Activated CD8-positive, alpha-beta T cell treated with anti-CD3 and anti-CD28 coated beads, Interleukin-2, amount 10 ng/mL, durations not matched to agents 7 days and 5 days (primary cell): Measurements from ENCODE around the gene PHF19. TPM values are rescaled to one million over a fixed set of nuclear protein-coding genes. Genes with fewer than 3 reads are reported as not detected.

Experiments used
- ATAC-seq: fragments of 150-1000 bp; cut with Tn5 transposase; one replicate; pipeline ENCODE4 v1.10.0; 2021; ENCODE audit warnings: moderate library complexity
- CTCF ChIA-PET: fragments of 350-600 bp; sonication (Branson Sonifier 250); formaldehyde crosslinking; loops from one replicate; lab custom pipeline; 2021; ENCODE audit warnings: antibody characterized with exemption; lab: Charles Lee
- POLR2A ChIA-PET: fragments of 350-600 bp; sonication (Branson Sonifier 250); formaldehyde crosslinking; loops from one replicate; lab custom pipeline; 2021; ENCODE audit warnings: antibody characterized with exemption; lab: Charles Lee
- DNase-seq: peaks from one replicate; pipeline ENCODE4 v3.0.0-alpha.2; 2020
- H3K27ac Mint-ChIP-seq: one replicate; pipeline ENCODE4 v1.8.0; 2021; ENCODE audit warnings: mild to moderate bottlenecking, mixed read lengths
- H3K27me3 Mint-ChIP-seq: one replicate; pipeline ENCODE4 v1.8.0; 2021; ENCODE audit warnings: low read depth, mixed read lengths
- H3K36me3 Mint-ChIP-seq: one replicate; pipeline ENCODE4 v1.8.0; 2021; ENCODE audit warnings: low read depth, mixed read lengths
- H3K4me1 Mint-ChIP-seq: one replicate; pipeline ENCODE4 v1.8.0; 2021; ENCODE audit warnings: low read depth, mixed read lengths
- H3K4me3 Mint-ChIP-seq: one replicate; pipeline ENCODE4 v1.8.0; 2021; ENCODE audit warnings: mild to moderate bottlenecking, mixed read lengths
- H3K9me3 Mint-ChIP-seq: one replicate; pipeline ENCODE4 v1.8.0; 2022; ENCODE audit warnings: mixed read lengths; ENCODE audit not compliant: insufficient read depth
- total RNA-seq, 2 experiments: library from RNA; stranded (reverse); gene quantifications; one replicate each; pipeline ENCODE4 v1.2.3, GENCODE V29; 2021

The PHF19 gene
- total RNA-seq, 2 experiments from 2014 or later, result 273 to 290 TPM

- Mint-ChIP-seq H3K4me1 (peaks cover 79% of the 10 kb centered on the region), H3K36me3 (peaks cover 37% of the 10 kb centered on the region), H3K9me3 (no peaks in the 10 kb centered on the region), H3K4me3 (peak overlapping the region; percentile 83), H3K27ac (peak overlapping the region; percentile 95), H3K27me3 (no peaks in the 10 kb centered on the region)
- CTCF ChIA-PET, result interaction anchor here (0.6 to 5.0 kb wide), 10 partner anchors 8 to 181 kb away, joined by 3 to 54 read pairs (median 7); no protein-coding TSS in a partner anchor
- DNase-seq (no peak), ATAC-seq (no peak)
- POLR2A ChIA-PET, result interaction anchor here (1.0 to 14.1 kb wide), 3 partner anchors 12 to 48 kb away, joined by 3 to 344 read pairs (median 306); partner anchors contain the start of gene TRAF1
Observed at GRCh38 chr9:120879446-120879845, 2.5 kb upstream of the PHF19 start.

GRCh38 chr9:120878188-120879130, 1.5 kb upstream of the PHF19 start:
- no peaks in the 10 kb centered on the region for H3K9me3 Mint-ChIP-seq
- peak; percentile 7 for ATAC-seq
- peaks cover 79% of the 10 kb centered on the region for H3K4me1 Mint-ChIP-seq
- POLR2A ChIA-PET, result interaction anchor here (0.6 to 14.1 kb wide), 9 partner anchors 13 to 182 kb away, joined by 3 to 344 read pairs (median 13); partner anchors contain the start of gene TRAF1
- peak overlapping the region; percentile 83 for H3K4me3 Mint-ChIP-seq
- CTCF ChIA-PET, result interaction anchor here (0.6 to 5.0 kb wide), 13 partner anchors 9 to 182 kb away, joined by 3 to 54 read pairs (median 5); no protein-coding TSS in a partner anchor
- peak; percentile 72 for DNase-seq
- peak overlapping the region; percentile 95 for H3K27ac Mint-ChIP-seq
- H3K36me3 Mint-ChIP-seq, result peaks cover 45% of the 10 kb centered on the region
- no peaks in the 10 kb centered on the region for H3K27me3 Mint-ChIP-seq

- Mint-ChIP-seq H3K4me3 (peak overlapping the region; percentile 83), H3K27me3 (no peaks in the 10 kb centered on the region), H3K27ac (peak overlapping the region; percentile 95), H3K36me3 (peaks cover 55% of the 10 kb centered on the region), H3K9me3 (no peaks in the 10 kb centered on the region), H3K4me1 (peaks cover 80% of the 10 kb centered on the region)
- CTCF ChIA-PET, result interaction anchor here (0.9 to 5.0 kb wide), 9 partner anchors 8 to 60 kb away, joined by 3 to 23 read pairs (median 5); no protein-coding TSS in a partner anchor
- ATAC-seq (peak; percentile 48), DNase-seq (peak; percentile 85)
- POLR2A ChIA-PET, result interaction anchor here (0.6 to 14.1 kb wide), 10 partner anchors 9 to 197 kb away, joined by 3 to 344 read pairs (median 10); partner anchors contain the start of genes CNTRL and TRAF1
Observed at GRCh38 chr9:120877276-120878034, 467 bp upstream of the PHF19 start.

GRCh38 chr9:120875954-120876841, 790 bp downstream of the PHF19 start:
- CTCF ChIA-PET, result interaction anchor here (0.6 to 2.0 kb wide), 11 partner anchors 14 to 63 kb away, joined by 3 to 7 read pairs (median 3); partner anchors contain the start of gene TRAF1
- no peaks in the 10 kb centered on the region for H3K9me3 Mint-ChIP-seq
- H3K27me3 Mint-ChIP-seq, result no peaks in the 10 kb centered on the region
- peak; percentile 96 for DNase-seq
- H3K4me3 Mint-ChIP-seq, result peak overlapping the region; percentile 88
- peaks cover 66% of the 10 kb centered on the region for H3K36me3 Mint-ChIP-seq
- peak overlapping the region; percentile 95 for H3K27ac Mint-ChIP-seq
- POLR2A ChIA-PET, result interaction anchor here (0.7 to 14.1 kb wide), 12 partner anchors 15 to 198 kb away, joined by 3 to 344 read pairs (median 4); partner anchors contain the start of genes CNTRL and TRAF1
- peaks cover 77% of the 10 kb centered on the region for H3K4me1 Mint-ChIP-seq
- peak; percentile 57 for ATAC-seq

GRCh38 chr9:120875643-120875953, 1.4 kb downstream of the PHF19 start:
- Mint-ChIP-seq H3K27me3 (no peaks in the 10 kb centered on the region), H3K4me1 (peaks cover 76% of the 10 kb centered on the region), H3K9me3 (no peaks in the 10 kb centered on the region), H3K27ac (peak overlapping the region; percentile 90), H3K4me3 (peak overlapping the region; percentile 88), H3K36me3 (peaks cover 70% of the 10 kb centered on the region)
- POLR2A ChIA-PET, result interaction anchor here (0.7 to 14.1 kb wide), 9 partner anchors 16 to 60 kb away, joined by 3 to 344 read pairs (median 13); partner anchors contain the start of gene TRAF1
- ATAC-seq (no peak), DNase-seq (no peak)
- CTCF ChIA-PET, result interaction anchor here (1.0 to 2.0 kb wide), 7 partner anchors 15 to 61 kb away, joined by 3 to 7 read pairs (median 4); partner anchors contain the start of gene TRAF1

GRCh38 chr9:120875195-120875565, 1.8 kb downstream of the PHF19 start:
- H3K27me3 Mint-ChIP-seq, result no peaks in the 10 kb centered on the region
- peak overlapping the region; percentile 88 for H3K4me3 Mint-ChIP-seq
- ChIA-PET POLR2A (interaction anchor here (0.7 to 14.1 kb wide), 8 partner anchors 15 to 60 kb away, joined by 3 to 344 read pairs (median 18); partner anchors contain the start of gene TRAF1), CTCF (interaction anchor here (1.1 to 2.0 kb wide), 5 partner anchors 15 to 60 kb away, joined by 3 to 6 read pairs (median 4); partner anchors contain the start of gene TRAF1)
- H3K4me1 Mint-ChIP-seq, result peaks cover 75% of the 10 kb centered on the region
- DNase-seq (no peak), ATAC-seq (no peak)
- peak overlapping the region; percentile 90 for H3K27ac Mint-ChIP-seq
- H3K9me3 Mint-ChIP-seq, result no peaks in the 10 kb centered on the region
- peaks cover 72% of the 10 kb centered on the region for H3K36me3 Mint-ChIP-seq

- H3K9me3 Mint-ChIP-seq, result no peaks in the 10 kb centered on the region
- no peaks in the 10 kb centered on the region for H3K27me3 Mint-ChIP-seq
- H3K4me1 Mint-ChIP-seq, result peaks cover 77% of the 10 kb centered on the region
- peak overlapping the region; percentile 90 for H3K27ac Mint-ChIP-seq
- peaks cover 74% of the 10 kb centered on the region for H3K36me3 Mint-ChIP-seq
- ATAC-seq (no peak), DNase-seq (no peak)
- peak overlapping the region; percentile 88 for H3K4me3 Mint-ChIP-seq
- ChIA-PET POLR2A (interaction anchor here (0.7 to 14.1 kb wide), 8 partner anchors 17 to 61 kb away, joined by 3 to 344 read pairs (median 9); partner anchors contain the start of gene TRAF1), CTCF (interaction anchor here (0.9 to 2.6 kb wide), 8 partner anchors 16 to 62 kb away, joined by 3 to 18 read pairs (median 5); partner anchors contain the start of gene TRAF1)
Observed at GRCh38 chr9:120874226-120875194, 2.5 kb downstream of the PHF19 start.

- H3K4me3 Mint-ChIP-seq, result peak overlapping the region; percentile 56
- CTCF ChIA-PET, result interaction anchor here (0.7 to 2.6 kb wide), 14 partner anchors 12 to 247 kb away, joined by 3 to 18 read pairs (median 4); no protein-coding TSS in a partner anchor
- DNase-seq (no peak), ATAC-seq (no peak)
- peak overlapping the region; percentile 90 for H3K27ac Mint-ChIP-seq
- no peaks in the 10 kb centered on the region for H3K9me3 Mint-ChIP-seq
- H3K27me3 Mint-ChIP-seq, result no peaks in the 10 kb centered on the region
- peaks cover 77% of the 10 kb centered on the region for H3K36me3 Mint-ChIP-seq
- POLR2A ChIA-PET, result interaction anchor here (1.0 to 14.1 kb wide), 8 partner anchors 10 to 53 kb away, joined by 3 to 344 read pairs (median 8); partner anchors contain the start of genes PSMD5 and TRAF1
- H3K4me1 Mint-ChIP-seq, result peaks cover 73% of the 10 kb centered on the region
Observed at GRCh38 chr9:120873512-120873911, 3.5 kb downstream of the PHF19 start.
